ENCODE measurements around the gene ZNF407. TPM values are rescaled to one million over a fixed set of nuclear protein-coding genes. Genes with fewer than 3 reads are reported as not detected.

ZNF407 gene
- polyA plus RNA-seq, 3 donors: 9.1 to 10.6 (median 10.5) TPM

DNA sequence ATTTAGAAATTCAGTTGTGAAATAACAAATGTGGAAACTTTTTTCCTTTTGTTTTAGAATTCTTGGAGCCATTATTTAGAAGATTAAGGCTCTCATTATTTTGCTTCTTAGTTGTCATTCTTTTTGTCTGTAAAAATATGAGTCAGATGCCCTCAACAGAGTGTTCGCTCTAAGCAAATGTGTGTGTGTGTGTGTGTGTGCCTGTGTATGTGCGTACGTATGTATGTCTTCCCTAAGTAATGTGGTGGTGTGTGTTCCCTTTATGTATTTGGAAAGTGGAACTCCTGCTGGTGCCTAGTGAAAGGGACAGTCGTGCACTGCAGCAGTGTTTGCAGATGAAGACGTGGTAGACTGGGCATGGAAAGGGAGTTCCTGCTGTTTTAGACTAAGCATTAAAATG, 27.5 kb downstream of the ZNF407 start:
- DNase-seq: no peak

GRCh38 chr18:74626049-74626874, 28.6 kb downstream of the ZNF407 start:
- DNase-seq: no peak

DNA sequence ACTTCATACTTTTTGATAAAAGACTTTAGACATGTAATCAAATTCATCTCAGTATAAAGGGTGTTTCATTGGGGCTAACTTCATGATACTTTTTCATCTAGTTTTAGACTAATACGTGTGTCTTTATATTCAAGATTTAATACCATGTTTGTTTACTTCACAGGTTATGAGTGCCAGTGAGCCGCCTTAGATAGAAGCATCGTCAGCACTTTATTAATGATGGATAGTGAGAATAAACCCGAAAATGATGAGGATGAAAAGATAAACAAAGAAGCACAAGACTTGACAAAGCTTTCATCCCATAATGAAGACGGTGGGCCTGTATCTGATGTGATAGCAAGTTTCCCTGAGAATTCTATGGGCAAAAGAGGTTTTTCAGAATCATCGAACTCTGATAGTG, 33.1 kb downstream of the ZNF407 start:
- DNase-seq: no peak

DNA sequence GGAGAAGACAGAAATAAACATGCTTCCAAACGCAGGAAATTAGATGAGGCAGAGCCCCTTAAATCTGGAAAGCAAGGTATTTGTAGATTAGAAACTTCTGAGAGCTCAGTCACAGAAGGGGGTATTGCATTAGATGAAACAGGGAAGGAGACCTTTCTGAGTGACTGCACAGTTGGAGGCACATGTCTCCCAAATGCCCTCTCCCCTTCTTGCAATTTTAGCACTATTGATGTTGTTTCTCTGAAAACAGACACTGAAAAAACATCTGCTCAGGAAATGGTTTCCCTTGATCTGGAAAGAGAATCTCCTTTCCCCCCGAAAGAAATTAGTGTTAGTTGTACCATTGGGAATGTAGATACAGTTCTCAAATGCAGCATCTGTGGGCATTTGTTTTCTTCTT, 33.5 kb downstream of the ZNF407 start:
- DNase-seq: no peak

- DNase-seq: no peak
Measured at GRCh38 chr18:74631623-74632350, 34.1 kb downstream of the ZNF407 start.

DNA sequence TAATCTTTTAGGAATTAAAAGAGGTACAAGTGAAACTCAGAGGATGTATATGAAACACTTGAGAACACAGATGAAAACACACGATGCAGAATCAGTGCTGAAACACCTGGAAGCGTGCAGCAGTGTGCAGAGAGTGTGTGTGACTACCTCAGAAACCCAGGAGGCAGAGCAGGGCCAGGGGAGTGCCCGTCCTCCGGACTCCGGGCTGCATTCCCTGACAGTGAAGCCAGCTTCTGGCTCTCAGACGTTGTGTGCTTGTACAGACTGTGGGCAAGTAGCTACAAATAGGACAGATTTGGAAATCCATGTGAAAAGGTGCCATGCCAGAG, 34.6 kb downstream of the ZNF407 start:
- no peak for DNase-seq

DNA sequence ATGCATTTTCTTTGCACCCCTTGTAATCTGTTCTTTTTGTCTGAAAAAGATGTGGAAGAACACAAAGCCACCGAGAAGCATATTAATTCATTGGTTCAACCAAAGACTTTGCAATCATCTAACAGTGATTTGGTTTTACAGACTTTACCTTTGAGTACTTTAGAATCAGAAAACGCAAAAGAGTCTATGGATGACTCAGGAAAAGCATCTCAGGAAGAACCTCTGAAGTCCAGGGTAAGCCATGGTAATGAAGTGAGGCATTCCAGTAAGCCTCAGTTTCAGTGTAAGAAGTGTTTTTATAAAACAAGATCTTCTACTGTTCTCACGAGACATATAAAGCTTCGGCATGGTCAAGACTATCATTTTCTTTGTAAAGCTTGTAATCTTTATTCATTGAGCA, 35.2 kb downstream of the ZNF407 start:
- no peak for DNase-seq

DNA sequence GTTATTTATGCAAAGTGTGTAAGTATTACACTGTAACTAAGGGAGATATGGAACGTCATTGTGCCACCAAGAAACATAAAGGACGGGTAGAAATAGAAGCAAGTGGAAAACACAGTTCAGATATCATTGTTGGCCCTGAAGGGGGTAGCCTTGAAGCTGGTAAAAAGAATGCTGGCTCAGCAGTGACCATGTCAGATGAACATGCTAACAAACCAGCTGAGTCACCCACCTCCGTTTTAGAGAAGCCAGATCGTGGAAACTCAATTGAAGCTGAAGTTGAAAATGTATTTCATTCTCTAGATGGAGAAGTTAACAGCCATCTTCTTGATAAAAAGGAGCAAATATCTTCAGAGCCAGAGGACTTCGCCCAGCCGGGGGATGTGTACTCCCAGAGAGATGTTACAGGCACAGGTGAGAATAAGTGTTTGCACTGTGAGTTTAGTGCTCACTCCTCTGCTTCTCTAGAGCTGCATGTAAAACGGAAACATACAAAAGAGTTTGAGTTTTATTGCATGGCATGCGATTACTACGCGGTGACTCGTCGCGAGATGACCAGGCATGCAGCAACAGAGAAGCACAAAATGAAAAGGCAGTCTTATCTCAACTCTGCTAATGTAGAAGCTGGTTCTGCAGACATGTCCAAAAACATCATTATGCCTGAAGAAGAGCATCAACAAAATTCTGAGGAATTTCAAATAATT, 36.1 kb downstream of the ZNF407 start:
- DNase-seq: no peak

DNA sequence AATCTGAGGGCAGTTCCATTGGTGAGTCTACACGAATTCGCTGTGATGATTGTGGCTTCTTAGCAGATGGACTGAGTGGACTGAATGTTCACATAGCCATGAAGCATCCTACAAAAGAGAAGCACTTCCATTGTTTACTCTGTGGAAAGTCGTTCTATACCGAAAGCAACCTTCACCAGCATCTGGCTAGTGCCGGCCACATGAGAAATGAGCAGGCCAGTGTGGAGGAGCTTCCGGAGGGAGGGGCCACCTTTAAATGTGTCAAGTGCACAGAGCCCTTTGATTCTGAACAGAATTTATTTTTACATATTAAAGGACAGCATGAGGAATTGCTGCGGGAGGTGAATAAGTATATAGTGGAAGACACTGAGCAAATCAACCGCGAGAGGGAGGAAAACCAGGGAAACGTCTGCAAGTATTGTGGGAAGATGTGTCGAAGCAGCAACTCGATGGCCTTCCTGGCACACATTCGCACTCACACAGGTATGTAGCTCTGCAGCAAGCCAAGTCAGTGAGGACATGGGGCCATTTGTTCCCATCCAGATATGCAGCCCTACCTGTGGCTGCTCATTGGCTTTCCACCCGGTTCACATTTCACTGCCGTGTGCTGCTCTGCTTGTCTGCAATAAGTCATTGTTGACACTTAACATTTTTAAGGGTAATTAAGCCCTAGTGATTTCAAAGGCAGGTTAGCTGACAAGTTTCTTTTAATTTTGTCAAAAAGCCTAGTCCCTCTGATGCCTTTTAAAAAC, 37.7 kb downstream of the ZNF407 start:
- peak; percentile 54 for DNase-seq

DNA sequence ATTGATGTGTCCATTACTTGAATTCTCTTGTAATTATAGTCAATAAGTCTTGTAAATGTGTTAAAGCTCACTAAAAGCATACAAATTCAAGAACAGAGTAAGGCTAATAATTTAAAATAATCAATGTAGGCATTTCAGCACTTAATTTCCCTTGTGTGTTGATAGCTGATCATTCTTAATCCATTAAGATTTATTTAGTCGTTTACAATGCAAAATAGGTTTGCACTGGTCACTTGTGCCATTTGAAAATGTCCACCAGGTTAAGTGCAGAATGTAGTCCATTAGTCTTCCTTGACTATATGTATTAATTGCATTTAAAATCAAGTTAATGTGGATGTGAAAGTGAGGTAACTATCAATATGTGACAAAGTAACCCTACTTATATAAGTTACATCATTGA, 39.4 kb downstream of the ZNF407 start:
- DNase-seq: no peak

DNA sequence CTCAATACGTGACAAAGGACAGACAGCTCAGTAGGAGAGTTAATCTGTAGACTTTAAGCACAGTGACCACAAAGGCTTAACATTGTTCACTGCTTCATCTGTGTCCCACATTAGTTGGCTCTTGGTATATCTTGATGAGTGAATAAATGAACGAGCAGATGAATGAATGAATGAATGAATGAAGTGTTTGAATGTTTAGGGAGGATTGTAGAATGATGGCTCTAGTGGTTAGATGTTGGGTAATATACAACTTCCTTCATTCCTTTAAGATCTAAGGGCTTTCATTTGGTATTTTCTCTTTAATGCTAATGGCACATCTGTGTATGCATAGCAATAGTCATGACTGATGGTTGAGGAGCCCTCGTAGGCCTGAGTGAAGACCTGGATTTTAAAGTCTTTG, 40.5 kb downstream of the ZNF407 start:
- no peak for DNase-seq

DNA sequence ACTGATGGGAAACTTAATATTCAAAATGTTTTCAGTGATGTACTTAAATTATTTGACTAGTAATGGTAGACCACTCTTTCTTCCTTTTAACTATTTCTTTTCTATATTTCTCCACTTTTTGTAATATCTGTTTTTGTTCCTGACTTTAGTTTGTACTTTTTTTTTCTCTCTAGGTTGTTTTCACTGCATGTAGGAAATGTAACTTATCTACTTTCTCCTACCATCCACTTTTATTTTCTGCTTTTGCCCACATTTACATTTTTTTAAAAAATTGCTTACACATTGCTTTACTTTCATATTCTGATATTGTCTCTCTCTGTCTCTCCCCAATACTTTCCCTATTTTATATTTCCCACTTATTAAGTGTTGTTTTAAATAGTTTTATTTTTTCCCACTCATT, 47.0 kb downstream of the ZNF407 start:
- no peak for DNase-seq

DNA sequence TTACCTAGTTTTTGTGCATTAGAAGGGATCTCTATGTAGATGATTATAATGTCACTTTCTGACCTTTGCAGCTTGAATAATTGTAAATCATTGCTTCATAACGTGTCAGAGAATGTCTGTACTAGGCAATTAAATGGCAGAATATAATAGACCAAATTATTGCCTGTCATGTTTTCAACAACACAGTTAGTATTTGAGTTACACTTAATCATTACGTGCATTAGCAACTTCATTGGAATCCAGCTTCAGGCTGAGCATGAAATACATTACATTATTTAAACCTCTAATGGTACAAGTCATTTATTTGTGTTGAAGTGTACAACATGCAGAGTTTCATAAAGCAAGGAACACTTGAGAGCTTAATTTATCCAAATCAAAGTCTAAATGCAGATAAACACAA, 48.0 kb downstream of the ZNF407 start:
- DNase-seq: no peak

GRCh38 chr18:74651327-74652128, 53.9 kb downstream of the ZNF407 start:
- DNase-seq: no peak

- no peak for DNase-seq
Measured at GRCh38 chr18:74652392-74652988, 54.8 kb downstream of the ZNF407 start.

DNA sequence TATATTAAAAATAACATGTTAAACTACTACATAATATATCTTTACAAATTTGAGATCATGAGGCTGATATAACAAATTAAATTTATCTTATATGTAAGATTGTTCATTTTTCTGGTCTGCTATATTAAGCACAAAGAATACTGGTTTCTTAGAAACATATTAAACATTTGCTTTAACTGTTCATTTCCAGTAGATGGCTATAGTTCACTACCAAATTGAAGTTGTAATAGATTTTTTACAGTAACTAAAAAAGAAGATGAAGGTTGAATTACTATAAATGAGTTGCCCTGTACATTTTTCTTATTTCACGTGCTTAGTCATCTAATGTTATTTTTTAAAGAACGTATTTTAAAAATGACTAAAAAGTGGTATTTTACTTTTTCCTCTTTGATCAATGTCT, 57.0 kb downstream of the ZNF407 start:
- no peak for DNase-seq

GRCh38 chr18:74661008-74661407, 63.3 kb downstream of the ZNF407 start:
- no peak for DNase-seq

DNA sequence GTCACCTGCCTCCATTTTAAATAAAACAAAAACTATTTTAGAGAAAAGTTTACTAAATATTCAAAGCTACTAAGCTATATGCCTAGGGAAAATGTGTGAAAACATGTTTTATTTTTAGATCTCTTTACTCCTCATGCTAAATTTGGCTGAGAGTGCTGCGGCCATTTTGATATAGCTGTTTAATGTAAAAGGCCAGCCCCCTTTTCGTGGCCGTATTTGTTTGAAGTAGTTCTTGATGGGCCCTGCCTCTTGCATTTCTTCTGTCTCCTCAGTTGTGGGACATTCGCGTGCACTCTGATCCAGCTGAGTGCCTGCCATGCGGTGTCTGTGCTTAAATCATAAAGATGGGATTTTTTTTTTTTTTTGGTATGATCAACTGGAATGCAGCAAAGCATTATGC, 64.0 kb downstream of the ZNF407 start:
- DNase-seq: no peak

DNA sequence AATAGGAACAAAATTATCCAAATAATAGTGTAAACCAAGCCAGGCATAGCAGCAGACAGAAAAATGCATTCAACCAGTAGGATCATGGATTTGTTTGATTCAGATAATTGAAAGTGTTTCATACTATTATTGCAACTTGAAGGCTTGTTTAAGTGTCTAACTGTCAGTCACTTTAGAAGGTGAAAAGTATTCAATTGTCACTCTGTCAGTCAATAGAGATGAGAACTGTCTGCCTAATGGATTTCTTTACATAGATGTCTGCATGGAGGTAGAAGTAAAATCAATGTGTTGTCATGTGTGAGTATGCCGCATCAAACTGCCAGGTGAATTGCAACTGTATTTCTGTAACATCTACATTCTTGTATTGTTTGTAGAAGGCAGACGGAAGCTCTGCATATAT, 65.0 kb downstream of the ZNF407 start:
- no peak for DNase-seq

DNA sequence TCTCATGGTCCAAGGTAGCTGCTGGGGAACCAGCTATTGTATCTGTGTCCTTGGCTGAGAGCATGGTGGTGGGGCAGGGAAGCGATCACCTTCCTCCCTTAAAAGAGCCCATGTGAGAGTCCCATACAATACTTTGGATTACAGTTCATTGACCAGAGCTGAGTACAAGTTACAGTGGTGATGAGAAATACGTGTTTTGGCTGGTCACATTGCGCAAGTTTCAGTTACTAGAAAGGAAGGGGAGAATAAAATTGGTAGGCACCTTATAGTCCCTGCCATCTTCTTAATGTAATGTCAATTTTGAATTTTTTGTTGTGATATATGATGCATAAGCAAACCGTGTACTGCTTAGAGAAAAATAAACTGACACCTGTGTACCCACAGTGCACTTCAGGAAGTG, 67.7 kb downstream of the ZNF407 start:
- DNase-seq: no peak

DNA sequence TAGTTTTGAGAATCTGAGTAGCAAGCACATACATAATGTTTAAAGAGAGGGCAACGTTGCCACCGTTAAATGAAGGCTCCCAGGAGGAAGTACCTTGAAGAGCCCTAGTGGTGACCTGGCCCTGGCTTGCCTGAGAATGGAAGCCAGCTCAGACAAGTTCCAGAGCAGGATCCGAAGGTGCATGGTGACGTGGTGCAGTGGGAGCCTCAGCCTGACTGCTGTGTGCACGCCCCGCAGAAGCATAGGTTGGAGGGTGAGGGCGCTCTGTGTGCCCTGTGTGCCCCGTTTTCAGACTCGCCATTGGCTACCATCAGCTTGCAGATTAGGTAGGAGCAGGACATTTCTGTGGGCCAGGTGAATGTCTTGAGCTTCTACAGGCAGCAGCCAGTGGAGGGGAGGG, 68.2 kb downstream of the ZNF407 start:
- DNase-seq: no peak

Measured in renal pelvis (tissue), 4 donors.